H9 (cell line): Measurements from ENCODE around the gene CD58. TPM values are rescaled to one million over a fixed set of nuclear protein-coding genes. Genes with fewer than 3 reads are reported as not detected.

ENCODE experiments used
- DNase-seq: peaks from one replicate; pipeline ENCODE4 v3.0.0-alpha.2; 2017
- H2AFZ ChIP-seq: one replicate; pipeline ENCODE4 v1.6.1; 2013; ENCODE audit warnings: mild to moderate bottlenecking, low read length, control low read depth, moderate library complexity
- H2AK5ac ChIP-seq: 2 replicates; pipeline ENCODE4 v1.6.1; 2013; ENCODE audit warnings: low read length, control low read depth, mixed read lengths; ENCODE audit not compliant: insufficient read length
- H2BK120ac ChIP-seq: one replicate; pipeline ENCODE4 v1.6.1; 2013; ENCODE audit warnings: low read depth, mild to moderate bottlenecking, low read length, control low read depth, inconsistent platforms; ENCODE audit not compliant: poor library complexity, severe bottlenecking
- H2BK12ac ChIP-seq: 2 replicates; pipeline ENCODE4 v1.6.1; 2013; ENCODE audit warnings: low read length, control low read depth, mixed read lengths, low read depth; ENCODE audit not compliant: insufficient read length
- H2BK15ac ChIP-seq: 2 replicates; pipeline ENCODE4 v1.6.1; 2013; ENCODE audit warnings: low read depth, low read length, control low read depth
- H2BK20ac ChIP-seq: one replicate; pipeline ENCODE4 v1.6.1; 2013; ENCODE audit warnings: low read depth, mild to moderate bottlenecking, low read length, control low read depth, inconsistent platforms; ENCODE audit not compliant: poor library complexity, severe bottlenecking
- H2BK5ac ChIP-seq: 2 replicates; pipeline ENCODE4 v1.6.1; 2013; ENCODE audit warnings: low read length, control low read depth, mixed read lengths; ENCODE audit not compliant: insufficient read length
- H3K14ac ChIP-seq: 2 replicates; pipeline ENCODE4 v1.6.1; 2013; ENCODE audit warnings: low read length, control low read depth; ENCODE audit not compliant: insufficient read depth
- H3K18ac ChIP-seq: 2 replicates; pipeline ENCODE4 v1.6.1; 2013; ENCODE audit warnings: low read depth, mild to moderate bottlenecking, mixed read lengths, low read length, control low read depth; ENCODE audit not compliant: insufficient read length
- H3K23ac ChIP-seq: 2 replicates; pipeline ENCODE4 v1.6.1; 2013; ENCODE audit warnings: low read length, control low read depth, mixed read lengths, low read depth; ENCODE audit not compliant: insufficient read length
- H3K23me2 ChIP-seq: 2 replicates; pipeline ENCODE4 v1.6.1; 2013; ENCODE audit warnings: low read depth, mild to moderate bottlenecking, mixed read lengths, low read length, control low read depth; ENCODE audit not compliant: insufficient read length, poor library complexity, severe bottlenecking
- H3K27ac ChIP-seq: 2 replicates; pipeline ENCODE4 v1.5.1; 2013; ENCODE audit warnings: low read length, control low read depth, mixed read lengths, low read depth; ENCODE audit not compliant: insufficient read length
- H3K27me3 ChIP-seq: 2 replicates; pipeline ENCODE4 v1.6.1; 2013; ENCODE audit warnings: low read length, control low read depth, inconsistent platforms; ENCODE audit not compliant: insufficient read depth
- H3K4ac ChIP-seq: 2 replicates; pipeline ENCODE4 v1.6.1; 2013; ENCODE audit warnings: low read depth, mild to moderate bottlenecking, control low read depth, inconsistent platforms, low read length, moderate library complexity
- H3K4me1 ChIP-seq: 2 replicates; pipeline ENCODE4 v1.6.1; 2013; ENCODE audit warnings: low read length, control low read depth, inconsistent platforms; ENCODE audit not compliant: insufficient read depth
- H3K4me2 ChIP-seq: 2 replicates; pipeline ENCODE4 v1.6.1; 2013; ENCODE audit warnings: low read length, control low read depth, mixed read lengths; ENCODE audit not compliant: insufficient read length, insufficient read depth
- H3K56ac ChIP-seq: 2 replicates; pipeline ENCODE4 v1.6.1; 2013; ENCODE audit warnings: low read depth, mild to moderate bottlenecking, mixed read lengths, low read length, control low read depth; ENCODE audit not compliant: insufficient read length
- H3K79me1 ChIP-seq: 2 replicates; pipeline ENCODE4 v1.6.1; 2013; ENCODE audit warnings: low read depth, mild to moderate bottlenecking, moderate library complexity, low read length, control low read depth, inconsistent platforms; ENCODE audit not compliant: insufficient read depth, poor library complexity, severe bottlenecking
- H3K79me2 ChIP-seq: 2 replicates; pipeline ENCODE4 v1.6.1; 2013; ENCODE audit warnings: low read length, control low read depth, inconsistent platforms; ENCODE audit not compliant: insufficient read depth
- H3K9ac ChIP-seq: 2 replicates; pipeline ENCODE4 v1.6.1; 2013; ENCODE audit warnings: low read length, control low read depth, mixed read lengths; ENCODE audit not compliant: insufficient read length; ENCODE audit errors: extremely low read depth
- H3K9me3 ChIP-seq: one replicate; pipeline ENCODE4 v1.6.1; 2013; ENCODE audit warnings: low read depth, low read length, inconsistent platforms; ENCODE audit not compliant: control insufficient read depth
- H3T11ph ChIP-seq: one replicate; pipeline ENCODE4 v1.6.1; 2013; ENCODE audit warnings: mild to moderate bottlenecking, low read length, control low read depth, inconsistent platforms
- H4K20me1 ChIP-seq: one replicate; pipeline ENCODE4 v1.6.1; 2013; ENCODE audit not compliant: control insufficient read depth, insufficient read length, insufficient read depth
- H4K5ac ChIP-seq: 2 replicates; pipeline ENCODE4 v1.6.1; 2013; ENCODE audit warnings: low read depth, mild to moderate bottlenecking, mixed read lengths, low read length, control low read depth; ENCODE audit not compliant: insufficient read length
- H4K8ac ChIP-seq: replicated peaks from 2 replicates; pipeline ENCODE4 v1.6.1; 2013; ENCODE audit warnings: low read length, control low read depth, mixed read lengths, low read depth; ENCODE audit not compliant: insufficient read length
- H4K91ac ChIP-seq: 2 replicates; pipeline ENCODE4 v1.6.1; 2013; ENCODE audit warnings: low read depth, mild to moderate bottlenecking, moderate library complexity, mixed read lengths, low read length, control low read depth; ENCODE audit not compliant: insufficient read length
- H3K27ac Mint-ChIP-seq, 3 experiments: 2 replicates in 2 of 3; 3 replicates in 1 of 3; pipeline ENCODE4 v1.8.0; 2020 to 2021; ENCODE audit warnings: mixed read lengths in 3 of 3, mild to moderate bottlenecking in 1 of 3, moderate library complexity in 1 of 3
- H3K27me3 Mint-ChIP-seq: 2 replicates; pipeline ENCODE4 v1.8.0; 2021; ENCODE audit warnings: low read depth, mild to moderate bottlenecking, moderate library complexity, mixed read lengths
- H3K36me3 Mint-ChIP-seq, 3 experiments: 2 replicates in 2 of 3; 3 replicates in 1 of 3; pipeline ENCODE4 v1.8.0; 2020 to 2021; ENCODE audit warnings: low read depth in 3 of 3, mixed read lengths in 3 of 3; ENCODE audit not compliant: insufficient read depth in 1 of 3
- H3K4me1 Mint-ChIP-seq, 2 experiments: 2 replicates each; pipeline ENCODE4 v1.8.0; 2020; ENCODE audit warnings: mixed read lengths in 2 of 2
- H3K4me3 Mint-ChIP-seq, 2 experiments: 2 replicates in 1 of 2; 3 replicates in 1 of 2; pipeline ENCODE4 v1.8.0; 2020 to 2021; ENCODE audit warnings: mild to moderate bottlenecking in 2 of 2, mixed read lengths in 2 of 2, moderate library complexity in 1 of 2
- H3K9me3 Mint-ChIP-seq, 2 experiments: 2 replicates in 1 of 2; 3 replicates in 1 of 2; pipeline ENCODE4 v1.8.0; 2020; ENCODE audit warnings: mild to moderate bottlenecking in 2 of 2, mixed read lengths in 2 of 2, moderate library complexity in 1 of 2
- CTCF ChIP-seq: fragments of 200-600 bp; sonication (generic); conservative IDR thresholded peaks from 3 replicates; pipeline ENCODE4 v1.8.0; 2021; ENCODE audit warnings: antibody characterized with exemption, mild to moderate bottlenecking
- WGBS: extraction: QIAGEN DNeasy Blood & Tissue Kit; methylation state at CpG from one replicate; pipeline ENCODE4 v1.1.7; 2013; ENCODE audit warnings: missing lambda C conversion rate, low lambda C conversion rate, mixed read lengths; ENCODE audit not compliant: insufficient read length; ENCODE audit errors: extremely low coverage; 5-methylcytosine and 5-hydroxymethylcytosine counted together
- total RNA-seq: library from RNA; stranded (reverse); gene quantifications from 2 replicates; pipeline ENCODE4 v1.2.1, GENCODE V29; 2021

CD58 gene
- total RNA-seq, 1 experiment from 2014 or later, result 4.3 TPM

GRCh38 chr1:116504308-116505156 lies 66.3 kb downstream of the CD58 start:
- Histone ChIP-seq H3K56ac (no peak overlapping the region), H2BK20ac (no peak overlapping the region), H3K14ac (no peak overlapping the region), H2BK15ac (no peak overlapping the region), H2AFZ (no peak overlapping the region), H3K4me1 (no peaks in the 10 kb centered on the region), H2BK5ac (no peak overlapping the region), H3K27me3 (no peaks in the 10 kb centered on the region), H3K9ac (no peak overlapping the region), H2BK120ac (no peak overlapping the region), H2BK12ac (no peak overlapping the region), H3K18ac (no peak overlapping the region), H4K91ac (no peak overlapping the region), H4K20me1 (no peaks in the 10 kb centered on the region), H4K8ac (no peak overlapping the region), H3K79me1 (no peaks in the 10 kb centered on the region), H3K4me2 (no peak overlapping the region), H3K23ac (no peak overlapping the region), H3K27ac (no peak overlapping the region), H3T11ph (no peak overlapping the region), H3K9me3 (no peaks in the 10 kb centered on the region), H3K23me2 (no peaks in the 10 kb centered on the region), H3K79me2 (no peaks in the 10 kb centered on the region), H4K5ac (no peak overlapping the region), H3K4ac (no peak overlapping the region), H2AK5ac (no peak overlapping the region)
- H3K36me3 Mint-ChIP-seq, result no peaks in the 10 kb centered on the region
- H3K4me3 Mint-ChIP-seq, result no peak overlapping the region
- H3K4me1 Mint-ChIP-seq, result peaks cover 7 to 8% of the 10 kb centered on the region in 2 experiments; a peak in 3 of 4 replicates
- no peak overlapping the region; a peak in 1 of 7 replicates for H3K27ac Mint-ChIP-seq
- H3K27me3 Mint-ChIP-seq, result no peaks in the 10 kb centered on the region
- no peaks in the 10 kb centered on the region for H3K9me3 Mint-ChIP-seq
- TF ChIP-seq CTCF, result no peak
- no peak for DNase-seq
- WGBS, result no CpG with 5 or more reads among the region's 8 CpGs
